Vagina (tissue), 2 donors: ENCODE results near the gene HMCN2. TPM values are rescaled to one million over a fixed set of nuclear protein-coding genes. Genes with fewer than 3 reads are reported as not detected.

Experiments used
- DNase-seq, 2 donors: peaks; one replicate each; pipeline ENCODE4 v3.0.0-alpha.2; 2017; ENCODE audit errors: extremely low spot score in 2 of 2
- H3K27ac ChIP-seq: fragments of 200-600 bp; sonication (generic); one replicate; pipeline ENCODE4 v1.5.1; 2019
- H3K27me3 ChIP-seq: fragments of 200-600 bp; sonication (generic); one replicate; pipeline ENCODE4 v1.5.1; 2019
- H3K36me3 ChIP-seq, 2 donors: fragments of 200-600 bp; sonication (generic); one replicate each; pipeline ENCODE4 v1.5.1; 2017 to 2019
- H3K4me1 ChIP-seq: fragments of 200-600 bp; sonication (generic); one replicate; pipeline ENCODE4 v1.5.1; 2019
- H3K4me3 ChIP-seq, 2 donors: fragments of 200-600 bp; sonication (generic); 1 replicate in 1 of 2; 2 replicates in 1 of 2; pipeline ENCODE4 v1.5.1; 2016 to 2019
- H3K9me3 ChIP-seq: fragments of 200-600 bp; sonication (generic); one replicate; pipeline ENCODE4 v1.5.1; 2019
- CTCF ChIP-seq, 3 experiments: fragments of 450-650 bp in 2 of 3; fragments of 200-600 bp in 1 of 3; sonication (generic) in 1 of 3; IDR thresholded peaks; one replicate each; pipeline ENCODE4 v1.5.1; 2017 to 2019; ENCODE audit warnings: antibody characterized with exemption in 3 of 3, mild to moderate bottlenecking in 2 of 3, moderate library complexity in 2 of 3
- POLR2A ChIP-seq, 2 donors: fragments of 450-650 bp; IDR thresholded peaks; one replicate each; pipeline ENCODE4 v1.6.1; 2017; ENCODE audit warnings: antibody characterized with exemption in 2 of 2, mild to moderate bottlenecking in 2 of 2, moderate library complexity in 2 of 2
- POLR2AphosphoS5 ChIP-seq, 2 donors: sonication (generic); formaldehyde crosslinking; IDR thresholded peaks; one replicate each; pipeline ENCODE4 v1.9.0; 2017; ENCODE audit warnings: antibody characterized with exemption in 2 of 2, mild to moderate bottlenecking in 2 of 2, low read depth in 1 of 2; ENCODE audit not compliant: insufficient read depth in 1 of 2
- intact Hi-C: fragments of 100-400 bp; cut with DNase I; formaldehyde crosslinking; loops from one replicate; pipeline ENCODE4 v1.15.1; 2023
- total RNA-seq: library from RNA; depleted of rRNA; stranded (reverse); fragments of >200 nt; gene quantifications from one replicate; pipeline ENCODE4 v1.2.3, GENCODE V29; 2016

HMCN2 gene
- total RNA-seq, 1 donor from 2014 or later, result 5.2 TPM

- Histone ChIP-seq H3K4me1 (peaks cover 17% of the 10 kb centered on the region), H3K4me3 (no peak overlapping the region), H3K36me3 (no peaks in the 10 kb centered on the region), H3K27ac (no peak overlapping the region), H3K27me3 (no peaks in the 10 kb centered on the region), H3K9me3 (no peaks in the 10 kb centered on the region)
- intact Hi-C loops, result no loop called here
- no peak for DNase-seq
- TF ChIP-seq CTCF (IDR thresholded peaks at IDR 0.05) (no peak), POLR2A (IDR thresholded peaks at IDR 0.05) (no peak), POLR2AphosphoS5 (IDR thresholded peaks at IDR 0.05; ENCODE audit: insufficient read depth in 1 of 2, low read depth in 1 of 2) (no peak)
These were observed 57.6 kb downstream of the HMCN2 start for GRCh38 chr9:130323051-130323745.

GRCh38 chr9:130325921-130326320 is 60.4 kb downstream of the HMCN2 start:
- intact Hi-C loops, result loop anchor here (5.0 kb wide), 1 partner anchor 34 kb away; no protein-coding TSS in a partner anchor
- Histone ChIP-seq H3K27me3 (no peaks in the 10 kb centered on the region), H3K36me3 (no peaks in the 10 kb centered on the region), H3K9me3 (no peaks in the 10 kb centered on the region), H3K4me3 (no peak overlapping the region), H3K27ac (no peak overlapping the region), H3K4me1 (peaks cover 33% of the 10 kb centered on the region)
- DNase-seq, result no peak
- TF ChIP-seq CTCF (IDR thresholded peaks at IDR 0.05) (no peak), POLR2A (IDR thresholded peaks at IDR 0.05) (no peak), POLR2AphosphoS5 (IDR thresholded peaks at IDR 0.05; ENCODE audit: insufficient read depth in 1 of 2, low read depth in 1 of 2) (no peak)

- Histone ChIP-seq H3K27ac (peak overlapping the region; percentile 82), H3K4me3 (no peak overlapping the region), H3K27me3 (no peaks in the 10 kb centered on the region), H3K9me3 (no peaks in the 10 kb centered on the region), H3K4me1 (peaks cover 46% of the 10 kb centered on the region), H3K36me3 (no peaks in the 10 kb centered on the region)
- no peak for TF ChIP-seq POLR2A (IDR thresholded peaks at IDR 0.05)
- no peak for TF ChIP-seq CTCF (IDR thresholded peaks at IDR 0.05)
- no peak for TF ChIP-seq POLR2AphosphoS5 (IDR thresholded peaks at IDR 0.05; ENCODE audit: insufficient read depth in 1 of 2, low read depth in 1 of 2)
- intact Hi-C loops, result loop anchor here (5.0 kb wide), 1 partner anchor 35 kb away; no protein-coding TSS in a partner anchor
- DNase-seq, result no peak
These were observed 61.7 kb downstream of the HMCN2 start for GRCh38 chr9:130327070-130327780.

GRCh38 chr9:130327781-130328348 is 62.3 kb downstream of the HMCN2 start:
- Histone ChIP-seq H3K4me1 (peaks cover 47% of the 10 kb centered on the region), H3K27ac (peak overlapping the region; percentile 82), H3K36me3 (no peaks in the 10 kb centered on the region), H3K4me3 (peak overlapping the region in 1 of 2 donors; percentile 34), H3K27me3 (no peaks in the 10 kb centered on the region), H3K9me3 (no peaks in the 10 kb centered on the region)
- no peak for TF ChIP-seq POLR2A (IDR thresholded peaks at IDR 0.05)
- no peak for TF ChIP-seq CTCF (IDR thresholded peaks at IDR 0.05)
- TF ChIP-seq POLR2AphosphoS5 (IDR thresholded peaks at IDR 0.05; ENCODE audit: insufficient read depth in 1 of 2, low read depth in 1 of 2), result peak in 1 of 2 donors; percentile 90
- intact Hi-C loops, result loop anchor here (5.0 kb wide), 1 partner anchor 36 kb away; no protein-coding TSS in a partner anchor
- peak in 1 of 2 donors; percentile 96 for DNase-seq
